Fibroblast of skin of scalp (primary cell): ENCODE results near the gene CENPX.
"Not testable (repeated sequence)": the region's sequence is repeated elsewhere in the genome, so short reads cannot be mapped to it uniquely, and the experiment has no call there.

Experiments
- DNase-seq: peaks from one replicate; pipeline ENCODE4 v3.0.0-alpha.2; 2013

The CENPX gene

GRCh38 chr17:81996757-81997441 lies 25.8 kb downstream of the CENPX start:
- DNase-seq = no peak

- no peak for DNase-seq
These were observed 26.4 kb downstream of the CENPX start for GRCh38 chr17:81996232-81996756.

- no peak for DNase-seq
These were observed 27.0 kb downstream of the CENPX start for GRCh38 chr17:81995463-81996231.

GRCh38 chr17:81994593-81995462 lies 27.9 kb downstream of the CENPX start:
- DNase-seq = no peak

- no peak for DNase-seq
These were observed 28.7 kb downstream of the CENPX start for GRCh38 chr17:81993729-81994592.

GRCh38 chr17:81992306-81993102 lies 30.2 kb downstream of the CENPX start:
- no peak for DNase-seq

GRCh38 chr17:81991684-81992305 lies 30.9 kb downstream of the CENPX start:
- peak; percentile 62 for DNase-seq

GRCh38 chr17:81990836-81991683 lies 31.6 kb downstream of the CENPX start:
- DNase-seq = no peak

GRCh38 chr17:81987161-81987770 lies 35.4 kb downstream of the CENPX start:
- no peak for DNase-seq

- DNase-seq = no peak
These were observed 36.1 kb downstream of the CENPX start for GRCh38 chr17:81986606-81987005.

- no peak for DNase-seq
These were observed 37.8 kb downstream of the CENPX start for GRCh38 chr17:81984773-81985410.

GRCh38 chr17:81983639-81984373 lies 38.9 kb downstream of the CENPX start:
- DNase-seq = no peak

- DNase-seq = no peak
These were observed 39.6 kb downstream of the CENPX start for GRCh38 chr17:81983011-81983638.

GRCh38 chr17:81981511-81981910 lies 41.2 kb downstream of the CENPX start:
- DNase-seq = not testable (repeated sequence)

GRCh38 chr17:81980707-81981343 lies 41.9 kb downstream of the CENPX start:
- no peak for DNase-seq

GRCh38 chr17:81980122-81980521 lies 42.6 kb downstream of the CENPX start:
- DNase-seq = no peak
